Progenitor cell of endocrine pancreas (in vitro differentiated cells): ENCODE data around the gene IQCK. TPM values are rescaled to one million over a fixed set of nuclear protein-coding genes. Genes with fewer than 3 reads are reported as not detected.

Experiments used
- DNase-seq: peaks from one replicate; pipeline ENCODE4 v3.0.0; 2021; ENCODE audit warnings: low spot score; ENCODE audit not compliant: unreplicated experiment
- H3K27ac Mint-ChIP-seq: 2 replicates; pipeline ENCODE4 v1.8.0; 2021; ENCODE audit warnings: mild to moderate bottlenecking, moderate library complexity, mixed read lengths
- H3K27me3 Mint-ChIP-seq: 2 replicates; pipeline ENCODE4 v1.8.0; 2021; ENCODE audit warnings: mixed read lengths
- H3K36me3 Mint-ChIP-seq: 2 replicates; pipeline ENCODE4 v1.8.0; 2022; ENCODE audit warnings: mixed read lengths; ENCODE audit not compliant: insufficient read depth
- H3K4me1 Mint-ChIP-seq: 2 replicates; pipeline ENCODE4 v1.8.0; 2021; ENCODE audit warnings: low read depth, mixed read lengths
- H3K4me3 Mint-ChIP-seq: 2 replicates; pipeline ENCODE4 v1.8.0; 2021; ENCODE audit warnings: low read depth, mild to moderate bottlenecking, moderate library complexity, mixed read lengths
- H3K9me3 Mint-ChIP-seq: 2 replicates; pipeline ENCODE4 v1.8.0; 2021; ENCODE audit warnings: low read depth, mixed read lengths
- total RNA-seq: library from RNA; stranded (reverse); gene quantifications from 2 replicates; pipeline ENCODE4 v1.2.1, GENCODE V29; 2021
- TF ChIP-seq, protein P1 (sequence below): fragments of 200-600 bp; sonication (generic); IDR thresholded peaks from one replicate; pipeline ENCODE4 v1.5.0; 2021; ENCODE audit warnings: antibody characterized with exemption, mild to moderate bottlenecking; ENCODE audit not compliant: unreplicated experiment

Gene IQCK
- total RNA-seq, 1 donor from 2014 or later: 33.2 TPM

DNA sequence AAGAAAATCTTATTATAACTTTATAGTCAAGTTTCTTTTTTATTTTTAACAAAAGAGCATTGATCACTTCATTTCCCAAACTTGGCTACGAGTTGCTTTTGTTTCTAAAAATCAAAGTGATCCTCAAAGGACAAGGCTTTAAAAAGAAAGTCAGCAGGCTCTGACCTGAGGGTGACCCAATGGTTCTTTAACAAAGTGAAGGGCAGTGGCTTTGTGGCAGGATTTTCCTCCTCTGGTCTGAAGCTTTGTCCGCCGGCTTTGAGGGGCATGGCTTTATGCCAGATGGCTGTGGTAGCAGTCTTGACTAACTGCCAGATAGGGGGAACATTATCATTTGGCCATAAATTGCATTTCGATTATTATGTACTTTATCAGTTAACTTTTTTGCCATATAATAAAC, 28.5 kb downstream of the IQCK start:
- H3K27ac Mint-ChIP-seq: no peak overlapping the region

DNA sequence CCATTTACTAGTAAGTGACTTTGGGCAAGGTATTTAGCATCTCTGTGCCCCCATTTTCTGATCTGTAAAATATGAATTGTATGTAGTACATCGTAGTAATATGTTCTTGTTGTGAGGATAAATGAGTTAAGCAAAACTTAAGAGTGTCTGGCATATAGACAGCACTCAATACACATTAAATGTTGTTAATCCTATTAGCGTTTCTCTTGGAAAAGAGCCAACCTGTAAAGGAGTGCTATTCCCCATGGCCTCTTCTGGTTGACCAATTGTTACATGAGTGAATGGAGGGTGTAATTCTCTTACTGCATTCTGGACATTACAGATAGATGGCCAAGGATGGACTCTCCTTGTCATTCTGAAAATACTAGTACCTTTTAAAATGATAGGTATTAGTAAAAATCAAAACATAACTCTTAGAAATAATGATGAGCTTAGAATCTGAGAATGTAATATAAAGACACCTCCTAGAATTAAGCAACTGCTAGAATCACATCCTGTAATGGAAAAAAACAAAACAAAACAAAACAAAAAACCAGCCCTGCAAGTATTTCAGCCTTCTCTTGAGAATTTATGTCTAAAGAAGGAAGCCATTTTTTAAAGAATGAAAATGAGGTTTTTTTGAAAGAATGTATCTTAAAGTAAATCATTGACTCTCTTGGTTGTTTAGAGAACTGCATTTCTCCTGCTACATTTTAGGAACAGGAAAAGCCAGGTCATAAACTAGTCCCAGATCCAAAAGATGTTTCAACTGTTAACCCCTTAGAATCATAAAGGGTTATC, 30.5 kb downstream of the IQCK start:
- Mint-ChIP-seq H3K27me3 (no peaks in the 10 kb centered on the region), H3K9me3 (no peaks in the 10 kb centered on the region), H3K27ac (peak overlapping the region; percentile 73), H3K4me1 (peaks cover 32% of the 10 kb centered on the region), H3K4me3 (no peak overlapping the region), H3K36me3 (no peaks in the 10 kb centered on the region)
- TF ChIP-seq, protein P1, sequence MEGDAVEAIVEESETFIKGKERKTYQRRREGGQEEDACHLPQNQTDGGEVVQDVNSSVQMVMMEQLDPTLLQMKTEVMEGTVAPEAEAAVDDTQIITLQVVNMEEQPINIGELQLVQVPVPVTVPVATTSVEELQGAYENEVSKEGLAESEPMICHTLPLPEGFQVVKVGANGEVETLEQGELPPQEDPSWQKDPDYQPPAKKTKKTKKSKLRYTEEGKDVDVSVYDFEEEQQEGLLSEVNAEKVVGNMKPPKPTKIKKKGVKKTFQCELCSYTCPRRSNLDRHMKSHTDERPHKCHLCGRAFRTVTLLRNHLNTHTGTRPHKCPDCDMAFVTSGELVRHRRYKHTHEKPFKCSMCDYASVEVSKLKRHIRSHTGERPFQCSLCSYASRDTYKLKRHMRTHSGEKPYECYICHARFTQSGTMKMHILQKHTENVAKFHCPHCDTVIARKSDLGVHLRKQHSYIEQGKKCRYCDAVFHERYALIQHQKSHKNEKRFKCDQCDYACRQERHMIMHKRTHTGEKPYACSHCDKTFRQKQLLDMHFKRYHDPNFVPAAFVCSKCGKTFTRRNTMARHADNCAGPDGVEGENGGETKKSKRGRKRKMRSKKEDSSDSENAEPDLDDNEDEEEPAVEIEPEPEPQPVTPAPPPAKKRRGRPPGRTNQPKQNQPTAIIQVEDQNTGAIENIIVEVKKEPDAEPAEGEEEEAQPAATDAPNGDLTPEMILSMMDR: no peak
- DNase-seq: no peak

More for the DNA sequence above, 28.5 kb downstream of the IQCK start:
- H3K36me3 Mint-ChIP-seq: no peaks in the 10 kb centered on the region
- TF ChIP-seq, protein P1: no peak
- H3K4me1 Mint-ChIP-seq: peaks cover 33% of the 10 kb centered on the region
- no peaks in the 10 kb centered on the region for H3K9me3 Mint-ChIP-seq
- H3K4me3 Mint-ChIP-seq: no peak overlapping the region
- H3K27me3 Mint-ChIP-seq: no peaks in the 10 kb centered on the region
- no peak for DNase-seq

DNA sequence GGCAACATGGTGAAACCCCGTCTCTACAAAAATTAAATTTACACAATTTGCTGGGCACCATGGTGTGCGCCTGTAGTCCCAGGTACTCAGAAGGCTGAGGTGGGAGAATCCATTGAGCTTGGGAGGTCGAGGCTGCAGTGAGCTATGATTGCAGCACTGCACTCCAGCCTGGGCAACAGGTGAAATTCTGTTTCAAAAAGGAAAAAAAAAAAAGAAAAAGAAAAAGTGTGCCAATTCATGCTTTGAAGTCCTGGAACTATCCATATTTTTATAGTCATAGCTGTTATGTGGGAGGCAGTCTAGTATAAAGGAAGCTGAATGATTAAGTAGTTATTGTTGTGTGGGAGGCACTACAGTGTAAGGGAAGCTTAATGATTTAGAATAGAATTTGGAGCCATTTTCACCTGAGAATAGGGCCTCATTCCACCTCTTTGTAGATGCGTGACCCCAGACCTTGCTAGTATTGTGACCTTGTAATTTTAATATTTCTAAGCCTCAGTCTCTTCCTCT, 31.6 kb downstream of the IQCK start:
- H3K4me3 Mint-ChIP-seq: no peak overlapping the region

DNA sequence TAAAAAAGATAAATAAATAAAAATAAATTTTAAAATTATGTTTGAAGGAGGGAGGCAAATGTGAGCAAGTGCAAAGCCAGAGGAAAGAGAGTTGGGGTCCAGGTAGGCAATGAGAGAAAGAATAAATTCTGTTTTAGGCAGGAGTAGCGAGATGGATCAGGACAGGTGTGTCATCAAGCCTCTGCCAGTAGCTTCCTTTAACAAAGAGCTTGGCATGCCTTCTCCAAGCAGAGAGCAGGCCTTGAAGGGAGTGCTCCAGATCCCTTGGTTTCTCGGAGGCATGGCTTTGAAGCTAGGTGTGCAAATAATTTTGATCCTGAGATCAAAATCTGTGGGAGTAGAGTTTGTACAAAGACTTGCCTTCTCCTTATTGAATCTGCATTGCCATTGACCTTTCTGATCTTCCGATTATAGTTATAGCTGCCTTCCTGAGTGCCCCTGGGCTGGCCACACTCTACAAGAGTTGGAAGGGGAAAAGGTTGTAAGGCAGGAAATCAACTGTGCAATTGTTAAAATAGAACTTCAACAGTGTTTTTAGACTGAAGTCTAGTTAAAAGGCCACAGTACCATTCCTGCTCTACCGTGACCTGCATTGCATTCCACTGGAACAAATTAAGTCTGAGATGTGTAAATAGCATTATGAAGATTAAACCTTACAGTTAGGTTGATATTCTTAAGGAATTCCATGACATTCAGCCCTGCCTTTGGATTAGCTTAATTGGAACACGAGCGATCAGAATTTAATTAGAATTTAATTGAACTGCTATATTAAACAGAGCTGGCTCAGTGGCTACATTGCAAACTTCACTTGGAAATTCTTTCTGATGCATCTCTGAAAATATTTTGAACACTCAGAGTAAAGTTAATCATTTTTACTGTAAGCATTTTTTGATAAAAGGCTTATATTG, 33.7 kb downstream of the IQCK start:
- H3K9me3 Mint-ChIP-seq: no peaks in the 10 kb centered on the region
- no peak overlapping the region for H3K4me3 Mint-ChIP-seq
- no peaks in the 10 kb centered on the region for H3K36me3 Mint-ChIP-seq
- peaks cover 32% of the 10 kb centered on the region for H3K4me1 Mint-ChIP-seq
- DNase-seq: no peak
- no peak overlapping the region for H3K27ac Mint-ChIP-seq
- TF ChIP-seq, protein P1: no peak
- H3K27me3 Mint-ChIP-seq: no peaks in the 10 kb centered on the region

More for the DNA sequence above, 31.6 kb downstream of the IQCK start:
- TF ChIP-seq, protein P1: no peak
- Mint-ChIP-seq H3K9me3 (no peaks in the 10 kb centered on the region), H3K4me1 (peaks cover 39% of the 10 kb centered on the region), H3K27me3 (no peaks in the 10 kb centered on the region), H3K27ac (no peak overlapping the region), H3K36me3 (no peaks in the 10 kb centered on the region)
- DNase-seq: no peak
